OCI-LY1 (cell line): ENCODE results near the gene LDLR.
"Not testable (repeated sequence)": the region's sequence is repeated elsewhere in the genome, so short reads cannot be mapped to it uniquely, and the experiment has no call there.

Experiments
- H2AFZ ChIP-seq: fragments of 200-600 bp; sonication (generic), shearing (Covaris generic); 2 replicates; pipeline ENCODE4 v1.6.0; 2014; ENCODE audit warnings: antibody characterized with exemption, mild to moderate bottlenecking, low read length
- H3F3A ChIP-seq: fragments of 200-600 bp; sonication (generic), shearing (Covaris generic); 2 replicates; pipeline ENCODE4 v1.6.0; 2014; ENCODE audit warnings: mild to moderate bottlenecking, antibody characterized with exemption, low read length, moderate library complexity; ENCODE audit not compliant: insufficient read depth
- H3K27ac ChIP-seq: fragments of 200-600 bp; sonication (generic); 2 replicates; pipeline ENCODE4 v1.5.1; 2014; ENCODE audit warnings: low read length, mixed run types, mild to moderate bottlenecking, low read depth; ENCODE audit not compliant: poor library complexity, severe bottlenecking
- H3K27me3 ChIP-seq: fragments of 200-600 bp; sonication (generic); 2 replicates; pipeline ENCODE4 v1.6.0; 2014; ENCODE audit warnings: antibody characterized with exemption, mild to moderate bottlenecking, low read length, moderate library complexity; ENCODE audit not compliant: insufficient read depth
- H3K36me3 ChIP-seq: fragments of 200-600 bp; sonication (generic); 2 replicates; pipeline ENCODE4 v1.6.1; 2014; ENCODE audit warnings: mild to moderate bottlenecking, antibody characterized with exemption, low read length, moderate library complexity, mixed read lengths; ENCODE audit not compliant: insufficient read depth
- H3K4me1 ChIP-seq: fragments of 200-600 bp; sonication (generic); 2 replicates; pipeline ENCODE4 v1.5.1; 2014; ENCODE audit warnings: mild to moderate bottlenecking, low read length, moderate library complexity; ENCODE audit not compliant: insufficient read depth, severe bottlenecking
- H3K4me2 ChIP-seq: fragments of 200-600 bp; sonication (generic), shearing (Covaris generic); 2 replicates; pipeline ENCODE4 v1.6.1; 2014; ENCODE audit warnings: low read length
- H3K4me3 ChIP-seq: fragments of 200-600 bp; sonication (generic); 2 replicates; pipeline ENCODE4 v1.5.1; 2014; ENCODE audit warnings: low read length, low read depth, mild to moderate bottlenecking, mixed read lengths; ENCODE audit not compliant: poor library complexity, severe bottlenecking
- H3K79me2 ChIP-seq: fragments of 200-600 bp; shearing (Covaris generic); 2 replicates; pipeline ENCODE4 v1.6.1; 2016; ENCODE audit warnings: mixed run types, low read length, mixed read lengths; ENCODE audit not compliant: insufficient read depth
- H3K9ac ChIP-seq: fragments of 200-600 bp; sonication (generic), shearing (Covaris generic); 2 replicates; pipeline ENCODE4 v1.6.1; 2014; ENCODE audit warnings: mild to moderate bottlenecking, low read length, mixed read lengths
- H3K9me2 ChIP-seq: fragments of 200-600 bp; sonication (generic), shearing (Covaris generic); 2 replicates; pipeline ENCODE4 v1.6.1; 2014; ENCODE audit warnings: low read depth, mild to moderate bottlenecking, low read length, mixed read lengths
- H3K9me3 ChIP-seq: fragments of 200-600 bp; shearing (Covaris generic); 2 replicates; pipeline ENCODE4 v1.6.1; 2014; ENCODE audit warnings: low read length, mixed read lengths
- H4K20me1 ChIP-seq: fragments of 200-600 bp; sonication (generic), shearing (Covaris generic); 2 replicates; pipeline ENCODE4 v1.6.0; 2016; ENCODE audit warnings: mild to moderate bottlenecking, low read length; ENCODE audit not compliant: insufficient read depth
- EZH2 ChIP-seq: fragments of 200-600 bp; sonication (generic), shearing (Covaris generic); IDR thresholded peaks from 2 replicates; pipeline ENCODE4 v1.8.0; 2017; ENCODE audit warnings: borderline replicate concordance, mixed run types, mild to moderate bottlenecking, antibody characterized with exemption, low read length, moderate library complexity, mixed read lengths
- TF ChIP-seq, protein P1 (sequence below): fragments of 200-600 bp; sonication (generic), shearing (Covaris generic); IDR thresholded peaks from 2 replicates; pipeline ENCODE4 v1.5.1; 2017; ENCODE audit warnings: mild to moderate bottlenecking, antibody characterized with exemption, low read length, moderate library complexity, mixed read lengths

LDLR gene

DNA sequence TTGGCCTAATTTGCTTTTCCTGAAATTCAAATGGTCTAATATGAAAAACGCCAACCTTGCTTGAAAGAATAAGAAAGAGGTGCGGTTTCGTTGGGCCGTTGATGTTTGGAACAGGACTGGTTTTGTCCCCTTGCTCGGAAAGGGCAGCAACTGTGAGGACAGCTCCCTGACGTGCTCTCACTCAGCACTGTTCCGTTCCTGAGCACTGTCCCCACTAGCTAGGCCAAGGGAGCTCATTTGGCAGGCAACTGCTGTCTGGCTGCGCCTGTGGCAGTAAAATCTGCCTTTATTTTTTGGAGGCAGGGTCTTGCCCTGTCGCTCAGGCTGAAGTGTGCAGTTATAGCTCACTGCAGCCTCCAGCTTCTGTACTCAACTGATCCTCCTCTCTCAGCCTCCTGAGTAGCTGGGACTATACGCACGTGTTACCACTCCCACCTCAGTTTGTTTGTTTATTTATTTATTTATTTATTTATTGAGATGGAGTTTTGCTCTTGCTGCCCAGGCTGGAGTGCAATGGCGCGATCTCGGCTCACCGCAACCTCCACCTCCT lies 4.5 kb downstream of the LDLR start:
- peaks cover 83% of the 10 kb centered on the region for H3K79me2 ChIP-seq
- 0 out of 2 replicates have a peak, but pooled peaks cover 3% of the 10 kb centered on the region for H3F3A ChIP-seq
- no peak overlapping the region for H3K4me3 ChIP-seq
- H3K9me3 ChIP-seq, result no peaks in the 10 kb centered on the region
- TF ChIP-seq EZH2, result no peak
- TF ChIP-seq, protein P1, sequence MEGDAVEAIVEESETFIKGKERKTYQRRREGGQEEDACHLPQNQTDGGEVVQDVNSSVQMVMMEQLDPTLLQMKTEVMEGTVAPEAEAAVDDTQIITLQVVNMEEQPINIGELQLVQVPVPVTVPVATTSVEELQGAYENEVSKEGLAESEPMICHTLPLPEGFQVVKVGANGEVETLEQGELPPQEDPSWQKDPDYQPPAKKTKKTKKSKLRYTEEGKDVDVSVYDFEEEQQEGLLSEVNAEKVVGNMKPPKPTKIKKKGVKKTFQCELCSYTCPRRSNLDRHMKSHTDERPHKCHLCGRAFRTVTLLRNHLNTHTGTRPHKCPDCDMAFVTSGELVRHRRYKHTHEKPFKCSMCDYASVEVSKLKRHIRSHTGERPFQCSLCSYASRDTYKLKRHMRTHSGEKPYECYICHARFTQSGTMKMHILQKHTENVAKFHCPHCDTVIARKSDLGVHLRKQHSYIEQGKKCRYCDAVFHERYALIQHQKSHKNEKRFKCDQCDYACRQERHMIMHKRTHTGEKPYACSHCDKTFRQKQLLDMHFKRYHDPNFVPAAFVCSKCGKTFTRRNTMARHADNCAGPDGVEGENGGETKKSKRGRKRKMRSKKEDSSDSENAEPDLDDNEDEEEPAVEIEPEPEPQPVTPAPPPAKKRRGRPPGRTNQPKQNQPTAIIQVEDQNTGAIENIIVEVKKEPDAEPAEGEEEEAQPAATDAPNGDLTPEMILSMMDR, result no peak
- H3K36me3 ChIP-seq, result peaks cover 80% of the 10 kb centered on the region
- 0 out of 2 replicates have a peak, but pooled peaks cover under 1% of the 10 kb centered on the region for H4K20me1 ChIP-seq
- H3K9ac ChIP-seq, result no peak overlapping the region
- peaks cover 41% of the 10 kb centered on the region for H3K4me1 ChIP-seq
- H3K27ac ChIP-seq, result no peak overlapping the region
- no peak overlapping the region for H2AFZ ChIP-seq
- no peaks in the 10 kb centered on the region for H3K27me3 ChIP-seq
- no peak overlapping the region for H3K4me2 ChIP-seq
- H3K9me2 ChIP-seq, result no peaks in the 10 kb centered on the region

DNA sequence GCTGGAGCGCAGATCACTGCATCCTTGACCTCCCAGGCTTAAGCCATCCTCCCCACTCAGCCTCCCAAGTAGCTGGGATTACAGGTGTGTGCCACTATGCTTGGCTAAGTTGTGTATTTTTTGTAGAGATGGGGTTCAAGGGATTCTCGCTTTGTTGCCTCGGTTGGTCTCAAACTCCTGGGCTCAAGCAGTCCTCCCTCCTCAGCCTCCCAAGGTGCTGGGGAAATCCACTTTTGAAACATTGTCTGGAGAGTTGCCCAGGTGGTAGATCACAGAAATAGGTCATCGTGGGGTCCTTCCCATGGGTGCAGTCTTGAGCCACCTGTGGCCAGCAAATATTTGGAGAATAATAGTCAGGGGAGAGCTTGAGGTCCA lies 5.2 kb downstream of the LDLR start:
- peaks cover 37% of the 10 kb centered on the region for H3K4me1 ChIP-seq
- no peak overlapping the region for H3K4me3 ChIP-seq
- no peaks in the 10 kb centered on the region for H3K9me3 ChIP-seq
- peaks cover 90% of the 10 kb centered on the region for H3K79me2 ChIP-seq
- H2AFZ ChIP-seq, result no peak overlapping the region
- H3K4me2 ChIP-seq, result no peak overlapping the region
- no peak overlapping the region for H3K27ac ChIP-seq
- no peaks in the 10 kb centered on the region for H3K9me2 ChIP-seq
- 0 out of 2 replicates have a peak, but pooled peaks cover 4% of the 10 kb centered on the region for H3F3A ChIP-seq
- H3K36me3 ChIP-seq, result peaks cover 87% of the 10 kb centered on the region
- no peak for TF ChIP-seq EZH2
- TF ChIP-seq, protein P1, result no peak
- 0 out of 2 replicates have a peak, but pooled peaks cover 3% of the 10 kb centered on the region for H4K20me1 ChIP-seq
- no peaks in the 10 kb centered on the region for H3K27me3 ChIP-seq
- H3K9ac ChIP-seq, result no peak overlapping the region

DNA sequence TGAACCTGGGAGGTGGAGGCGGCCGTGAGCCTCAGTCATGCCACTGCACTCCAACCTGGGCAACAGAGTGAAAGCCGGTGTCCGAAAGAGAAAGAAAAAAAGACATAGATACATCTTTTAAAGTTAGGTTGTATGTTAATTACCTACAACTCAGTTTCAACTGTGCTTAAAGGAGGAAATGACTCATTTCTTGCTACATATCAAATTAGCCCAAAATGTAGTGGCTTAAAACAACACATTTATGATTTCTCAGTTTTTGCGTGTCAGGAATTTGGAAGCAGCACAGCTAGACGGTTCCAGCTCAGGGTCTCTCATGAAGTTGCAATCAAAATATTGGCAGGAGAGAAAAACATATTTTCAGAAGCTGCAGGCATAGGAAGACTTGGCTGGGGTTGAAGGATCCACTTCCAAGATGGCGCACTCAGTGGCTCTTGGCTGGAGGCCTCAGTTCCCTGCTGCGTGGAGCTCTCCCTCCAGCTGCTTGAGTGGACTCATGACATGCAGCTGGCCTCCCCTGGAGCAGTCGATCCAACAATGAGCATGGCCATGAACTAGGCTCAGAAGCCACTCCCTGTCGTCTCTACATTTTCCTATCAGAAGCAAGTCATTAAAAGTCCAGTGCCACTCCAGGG lies 7.1 kb downstream of the LDLR start:
- H3K9ac ChIP-seq, result no peak overlapping the region
- peaks cover 32% of the 10 kb centered on the region for H3K4me1 ChIP-seq
- TF ChIP-seq EZH2, result no peak
- TF ChIP-seq, protein P1, result no peak
- H3F3A ChIP-seq, result 0 out of 2 replicates have a peak, but pooled peaks cover 4% of the 10 kb centered on the region
- H3K36me3 ChIP-seq, result peaks cover 95% of the 10 kb centered on the region
- H3K9me3 ChIP-seq, result no peaks in the 10 kb centered on the region
- no peak overlapping the region for H3K4me2 ChIP-seq
- peaks cover 85% of the 10 kb centered on the region for H3K79me2 ChIP-seq
- no peak overlapping the region for H3K27ac ChIP-seq
- H2AFZ ChIP-seq, result no peak overlapping the region
- 0 out of 2 replicates have a peak, but pooled peaks cover 3% of the 10 kb centered on the region for H4K20me1 ChIP-seq
- no peaks in the 10 kb centered on the region for H3K9me2 ChIP-seq
- H3K27me3 ChIP-seq, result no peaks in the 10 kb centered on the region
- H3K4me3 ChIP-seq, result no peak overlapping the region

DNA sequence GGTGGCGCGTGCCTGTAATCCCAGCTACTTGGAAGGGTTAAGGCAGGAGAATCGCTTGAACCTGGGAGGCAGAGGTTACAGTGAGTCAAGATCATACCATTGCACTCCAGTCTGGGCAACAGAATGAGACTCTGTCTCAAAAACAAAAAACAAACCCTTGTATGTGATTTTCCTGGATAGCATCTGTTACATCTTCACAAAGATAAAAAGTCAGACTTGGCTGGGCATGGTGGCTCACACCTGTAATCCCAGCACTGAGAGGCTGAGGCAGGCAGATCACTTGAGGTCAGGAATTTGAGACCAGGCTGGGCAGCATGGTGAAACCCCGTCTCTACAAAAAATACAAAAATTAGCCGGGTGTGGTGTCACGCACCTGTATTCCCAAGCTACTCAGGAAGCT lies 8.1 kb downstream of the LDLR start:
- not testable (repeated sequence) for H3K9me3 ChIP-seq, H2AFZ ChIP-seq, H3F3A ChIP-seq, H3K4me3 ChIP-seq, H3K4me2 ChIP-seq, H3K27me3 ChIP-seq, H3K9ac ChIP-seq, H4K20me1 ChIP-seq, H3K9me2 ChIP-seq, H3K27ac ChIP-seq
- peaks cover 94% of the 10 kb centered on the region for H3K36me3 ChIP-seq
- peaks cover 74% of the 10 kb centered on the region for H3K79me2 ChIP-seq
- peaks cover 22% of the 10 kb centered on the region for H3K4me1 ChIP-seq
